GM12878 (cell line): ENCODE measurements around the gene INPP5D. TPM values are rescaled to one million over a fixed set of nuclear protein-coding genes. Genes with fewer than 3 reads are reported as not detected.

ENCODE experiments used
- ATAC-seq: fragments of 200-7000 bp; cut with Tn5 transposase; 3 replicates; pipeline ENCODE4 v1.9.1; 2020; ENCODE audit warnings: mild to moderate bottlenecking, moderate library complexity
- BruUV-seq: library from RNA; stranded (reverse); fragments of 400-500 nt; replicated peaks from 2 replicates; lab custom pipeline; 2021; lab: Mats Ljungman, UMichigan
- CTCF ChIA-PET: fragments of 300-600 bp; sonication (Branson Sonifier 250); formaldehyde crosslinking; extraction: SDS; loops from one replicate; lab custom pipeline; 2021; ENCODE audit warnings: inconsistent platforms; lab: Yijun Ruan, JAX
- POLR2A ChIA-PET: fragments of 350-600 bp; formaldehyde crosslinking; extraction: SDS; loops from one replicate; lab custom pipeline; 2021; ENCODE audit warnings: inconsistent platforms; lab: Charles Lee
- RAD21 ChIA-PET: fragments of 300-600 bp; sonication (Branson Sonifier 250); formaldehyde crosslinking; loops from one replicate; lab custom pipeline; 2023; ENCODE audit warnings: antibody characterized with exemption; ENCODE audit not compliant: unreplicated experiment; lab: Charles Lee
- SMC1A ChIA-PET: fragments of 300-600 bp; sonication (Branson Sonifier 250); formaldehyde crosslinking; loops from one replicate; lab custom pipeline; 2023; ENCODE audit not compliant: unreplicated experiment, uncharacterized antibody; lab: Charles Lee
- DNase-seq: peaks from one replicate; pipeline ENCODE4 v3.0.0-alpha.2; 2011; ENCODE audit warnings: low read depth, low spot score
- FAIRE-seq: peaks from 3 replicates; lab custom pipeline; 2011; peaks lifted over from hg19 to GRCh38; lab: Jason Lieb, UNC
- H2AFZ ChIP-seq: 2 replicates; pipeline ENCODE4 v1.6.0; 2011; ENCODE audit warnings: low read depth, low read length, control low read depth; ENCODE audit not compliant: control insufficient read depth
- H3K27ac ChIP-seq: 2 replicates; pipeline ENCODE4 v1.5.1; 2011; ENCODE audit warnings: control low read depth; ENCODE audit not compliant: control insufficient read depth, insufficient read depth
- H3K27me3 ChIP-seq, 2 experiments: replicated peaks in 1 of 2; 2 replicates each; pipeline versions ENCODE4 v1.6.0 to v1.6.1; 2011; ENCODE audit warnings: low read length in 1 of 2; ENCODE audit not compliant: control insufficient read depth in 2 of 2, insufficient read depth in 2 of 2
- H3K36me3 ChIP-seq, 2 experiments: 2 replicates each; pipeline ENCODE4 v1.5.1; 2011; ENCODE audit warnings: low read length in 1 of 2; ENCODE audit not compliant: control insufficient read depth in 2 of 2, insufficient read depth in 2 of 2
- H3K4me1 ChIP-seq: 2 replicates; pipeline ENCODE4 v1.6.1; 2011; ENCODE audit warnings: mild to moderate bottlenecking, low read length, moderate library complexity, mixed read lengths; ENCODE audit not compliant: control insufficient read depth, insufficient read depth
- H3K4me2 ChIP-seq: 2 replicates; pipeline ENCODE4 v1.6.0; 2011; ENCODE audit warnings: control low read depth; ENCODE audit not compliant: control insufficient read depth, insufficient read depth
- H3K4me3 ChIP-seq: fragments of 200-600 bp; sonication (generic); 2 replicates; pipeline ENCODE4 v1.5.1; 2016
- H3K79me2 ChIP-seq: 2 replicates; pipeline ENCODE4 v1.6.0; 2011; ENCODE audit warnings: low read length; ENCODE audit not compliant: control insufficient read depth, insufficient read depth
- H3K9ac ChIP-seq: 2 replicates; pipeline ENCODE4 v1.8.0; 2011; ENCODE audit warnings: low read length, control low read depth, mixed read lengths; ENCODE audit not compliant: control insufficient read depth, insufficient read depth
- H3K9me3 ChIP-seq: replicated peaks from 3 replicates; pipeline ENCODE4 v1.5.1; 2011; ENCODE audit warnings: mild to moderate bottlenecking, low read length; ENCODE audit not compliant: control insufficient read depth, insufficient read depth
- H4K20me1 ChIP-seq: 2 replicates; pipeline ENCODE4 v1.6.0; 2011; ENCODE audit not compliant: control insufficient read depth, insufficient read depth
- ATF7 ChIP-seq: fragments of 450-650 bp; IDR thresholded peaks from 2 replicates; pipeline ENCODE4 v1.6.1; 2016; ENCODE audit warnings: low read depth, mild to moderate bottlenecking
- BHLHE40 ChIP-seq, 2 experiments: fragments of 450-650 bp in 1 of 2; IDR thresholded peaks; 2 replicates each; pipeline ENCODE4 v1.6.1; 2011 to 2017; ENCODE audit warnings: low read depth in 2 of 2, borderline replicate concordance in 1 of 2, improper control_type of control experiment in 1 of 2, low read length in 1 of 2, mild to moderate bottlenecking in 1 of 2
- CBFB ChIP-seq: IDR thresholded peaks from 2 replicates; pipeline ENCODE4 v1.6.1; 2016; ENCODE audit warnings: antibody characterized with exemption, low read depth
- EED ChIP-seq: sonication (generic); IDR thresholded peaks from 2 replicates; pipeline ENCODE4 v1.6.1; 2016; ENCODE audit warnings: antibody characterized with exemption, low read depth
- JUNB ChIP-seq: IDR thresholded peaks from 2 replicates; pipeline ENCODE4 v1.6.1; 2016; ENCODE audit warnings: antibody characterized with exemption, mild to moderate bottlenecking
- KAT2A ChIP-seq: conservative IDR thresholded peaks from 2 replicates; pipeline ENCODE4 v1.6.1; 2011; ENCODE audit warnings: low read depth, low read length; ENCODE audit not compliant: control insufficient read depth
- NFYA ChIP-seq: IDR thresholded peaks from 2 replicates; pipeline ENCODE4 v1.6.1; 2011; ENCODE audit warnings: low read depth, mild to moderate bottlenecking, low read length, improper control_type of control experiment, borderline replicate concordance
- PAX5 ChIP-seq: IDR thresholded peaks from 2 replicates; pipeline ENCODE4 v1.6.1; 2011; ENCODE audit warnings: low read depth, low read length, borderline replicate concordance
- POU2F2 ChIP-seq: IDR thresholded peaks from 3 replicates; pipeline ENCODE4 v1.6.1; 2011; ENCODE audit warnings: low read depth, mild to moderate bottlenecking, low read length, borderline replicate concordance
- SIX5 ChIP-seq: IDR thresholded peaks from 2 replicates; pipeline ENCODE4 v1.6.1; 2011; ENCODE audit warnings: mild to moderate bottlenecking, low read depth, low read length, moderate library complexity; ENCODE audit not compliant: severe bottlenecking
- SRF ChIP-seq, 2 experiments: IDR thresholded peaks; 2 replicates each; pipeline ENCODE4 v1.6.1; 2011; ENCODE audit warnings: low read depth in 2 of 2, low read length in 2 of 2, mild to moderate bottlenecking in 1 of 2, moderate library complexity in 1 of 2
- STAT1 ChIP-seq: fragments of 450-650 bp; conservative IDR thresholded peaks from 2 replicates; pipeline ENCODE4 v1.6.1; 2014; ENCODE audit warnings: antibody characterized with exemption, mild to moderate bottlenecking
- TARDBP ChIP-seq: IDR thresholded peaks from 2 replicates; pipeline ENCODE4 v1.6.1; 2016; ENCODE audit warnings: borderline replicate concordance
- WGBS: methylation state at CpG from one replicate; pipeline ENCODE4 v1.1.6; 2016; ENCODE audit warnings: low lambda C conversion rate; ENCODE audit not compliant: insufficient replicate concordance, insufficient coverage; ENCODE audit errors: missing lambda C conversion rate; 5-methylcytosine and 5-hydroxymethylcytosine counted together
- in situ Hi-C: fragments of 300-500 bp; cut with MboI; formaldehyde crosslinking; loops from 9 replicates; pipeline ENCODE4 v1.14.3; 2018; ENCODE audit warnings: mixed read lengths
- intact Hi-C: fragments of 100-400 bp; cut with micrococcal nuclease; formaldehyde crosslinking; loops from one replicate; pipeline ENCODE4 v1.14.2; 2022; ENCODE audit not compliant: unreplicated experiment
- polyA plus RNA-seq, 11 experiments: library from polyadenylated mRNA; depleted of rRNA in 4 of 11; unstranded in 6 of 11; stranded (reverse) in 5 of 11; fragments of >200 nt; fragmentation: Nextera tagmentation in 4 of 11; fragmentation: Illumina TruSeq in 1 of 11; extraction: Ambion mirVana in 4 of 11; extraction: Trizol in 1 of 11; gene quantifications; 1 replicate in 1 of 11; 2 replicates in 10 of 11; pipeline versions ENCODE4 v1.2.1 to v1.2.3, GENCODE V29; 2011 to 2016; ENCODE audit warnings: inconsistent platforms in 2 of 11, missing spikeins in 2 of 11, low read depth in 1 of 11
- total RNA-seq, 4 experiments: library from RNA; depleted of rRNA in 3 of 4; stranded (reverse); fragments of >200 nt in 3 of 4; fragmentation: Illumina TruSeq in 1 of 4; extraction: Trizol in 1 of 4; gene quantifications; 2 replicates each; pipeline versions ENCODE4 v1.2.1 to v1.2.3, GENCODE V29; 2013 to 2021
- TF ChIP-seq, protein P1 (sequence below): IDR thresholded peaks from 2 replicates; pipeline ENCODE4 v1.6.1; 2011; ENCODE audit warnings: borderline replicate concordance, low read depth, mild to moderate bottlenecking, moderate library complexity, low read length; ENCODE audit not compliant: insufficient read depth, poor library complexity, severe bottlenecking
- TF ChIP-seq, protein P2 (sequence below): fragments of 150-350 bp; IDR thresholded peaks from 2 replicates; pipeline ENCODE4 v1.6.1; 2016; ENCODE audit warnings: low read depth, low read length

Gene INPP5D
- total and polyA plus RNA-seq, 10 of the 15 experiments (the other 5 are each of a cell fraction or from before 2014, with no cell fraction given), result 11.8 to 139 (median 88.8) TPM

DNA sequence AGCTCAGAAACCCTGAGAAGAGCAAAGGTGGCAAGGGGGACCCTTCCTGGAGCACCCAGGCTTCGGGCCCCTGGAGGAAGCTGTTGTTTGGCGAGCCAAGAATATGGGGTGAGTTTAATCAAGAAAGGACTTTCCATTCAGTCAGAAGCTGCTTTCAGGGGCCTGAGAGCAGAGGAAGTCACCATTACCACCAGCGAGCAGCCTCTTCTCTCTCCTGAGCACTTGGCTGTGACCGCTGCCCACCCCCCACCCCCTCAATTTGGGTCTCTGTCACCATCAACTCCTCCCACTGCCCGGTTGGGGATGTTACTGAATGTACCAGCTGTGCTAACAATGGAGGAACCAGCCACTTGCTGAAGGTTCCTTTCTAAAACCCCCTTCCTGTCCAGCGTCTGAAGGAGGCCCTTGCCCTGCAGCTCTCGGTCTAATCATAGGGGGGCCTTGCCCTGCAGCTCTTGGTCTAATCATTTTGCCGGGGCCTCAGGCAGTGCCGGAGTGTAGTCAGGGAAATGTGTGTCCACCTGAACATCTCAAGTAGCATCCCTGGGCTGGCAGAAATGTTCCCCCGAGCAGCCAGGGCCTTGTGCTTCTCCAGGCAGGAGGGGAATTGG is 943 bp downstream of the INPP5D start:
- 1% methylated on average over 10 of the region's 10 CpGs for WGBS
- FAIRE-seq, result no peak
- Histone ChIP-seq H4K20me1 (peaks cover 3% of the 10 kb centered on the region; the same call in 1 of the 2 replicates), H3K27me3 (no peaks in the 10 kb centered on the region), H3K9me3 (no peaks in the 10 kb centered on the region; the same call in 2 of the 3 replicates), H3K79me2 (peaks cover 63% of the 10 kb centered on the region), H2AFZ (no peak overlapping the region), H3K27ac (peak overlapping the region; percentile 93), H3K4me3 (peak overlapping the region; percentile 94), H3K9ac (peak overlapping the region; percentile 91), H3K4me1 (peaks cover 35% of the 10 kb centered on the region), H3K4me2 (peak overlapping the region; percentile 98), H3K36me3 (peaks cover 3 to 8% of the 10 kb centered on the region in 2 experiments)
- in situ Hi-C loops (no loop called here), intact Hi-C loops (loop anchor here (1.0 to 5.0 kb wide), 4 partner anchors 21 to 791 kb away; partner anchors contain the start of genes ATG16L1 and HJURP)
- SMC1A ChIA-PET, result interaction anchor here (0.6 to 13.6 kb wide), 27 partner anchors 10 to 438 kb away, joined by 3 to 351 read pairs (median 4); partner anchors contain the start of gene ATG16L1
- DNase-seq, result no peak
- POLR2A ChIA-PET, result interaction anchor here (0.5 to 9.6 kb wide), 23 partner anchors 9 to 467 kb away, joined by 3 to 271 read pairs (median 5); partner anchors contain the start of gene ATG16L1
- RAD21 ChIA-PET, result interaction anchor here (0.6 to 13.5 kb wide), 21 partner anchors 9 to 251 kb away, joined by 3 to 361 read pairs (median 4); partner anchors contain the start of gene ATG16L1
- CTCF ChIA-PET, result interaction anchor here (0.6 to 6.2 kb wide), 26 partner anchors 8 to 1305 kb away, joined by 3 to 68 read pairs (median 6); partner anchors contain the start of gene ATG16L1
- no TSS peak for BruUV-seq
- peak; percentile 26 for ATAC-seq
- TF ChIP-seq, protein P1, sequence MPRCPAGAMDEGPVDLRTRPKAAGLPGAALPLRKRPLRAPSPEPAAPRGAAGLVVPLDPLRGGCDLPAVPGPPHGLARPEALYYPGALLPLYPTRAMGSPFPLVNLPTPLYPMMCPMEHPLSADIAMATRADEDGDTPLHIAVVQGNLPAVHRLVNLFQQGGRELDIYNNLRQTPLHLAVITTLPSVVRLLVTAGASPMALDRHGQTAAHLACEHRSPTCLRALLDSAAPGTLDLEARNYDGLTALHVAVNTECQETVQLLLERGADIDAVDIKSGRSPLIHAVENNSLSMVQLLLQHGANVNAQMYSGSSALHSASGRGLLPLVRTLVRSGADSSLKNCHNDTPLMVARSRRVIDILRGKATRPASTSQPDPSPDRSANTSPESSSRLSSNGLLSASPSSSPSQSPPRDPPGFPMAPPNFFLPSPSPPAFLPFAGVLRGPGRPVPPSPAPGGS, result peak; percentile 39
- peak; percentile 63; the same call in 1 of the 2 replicates for TF ChIP-seq PAX5
- TF ChIP-seq BHLHE40 (IDR thresholded peaks at IDR 0.05; ENCODE audit: borderline replicate concordance in 1 of 2, low read depth in 2 of 2, low read length in 1 of 2), result peak; percentile 29 to 36; a peak in 3 of 4 replicates
- TF ChIP-seq POU2F2, result peak; percentile 60; the same call in 2 of the 3 replicates
- TF ChIP-seq, protein P2, sequence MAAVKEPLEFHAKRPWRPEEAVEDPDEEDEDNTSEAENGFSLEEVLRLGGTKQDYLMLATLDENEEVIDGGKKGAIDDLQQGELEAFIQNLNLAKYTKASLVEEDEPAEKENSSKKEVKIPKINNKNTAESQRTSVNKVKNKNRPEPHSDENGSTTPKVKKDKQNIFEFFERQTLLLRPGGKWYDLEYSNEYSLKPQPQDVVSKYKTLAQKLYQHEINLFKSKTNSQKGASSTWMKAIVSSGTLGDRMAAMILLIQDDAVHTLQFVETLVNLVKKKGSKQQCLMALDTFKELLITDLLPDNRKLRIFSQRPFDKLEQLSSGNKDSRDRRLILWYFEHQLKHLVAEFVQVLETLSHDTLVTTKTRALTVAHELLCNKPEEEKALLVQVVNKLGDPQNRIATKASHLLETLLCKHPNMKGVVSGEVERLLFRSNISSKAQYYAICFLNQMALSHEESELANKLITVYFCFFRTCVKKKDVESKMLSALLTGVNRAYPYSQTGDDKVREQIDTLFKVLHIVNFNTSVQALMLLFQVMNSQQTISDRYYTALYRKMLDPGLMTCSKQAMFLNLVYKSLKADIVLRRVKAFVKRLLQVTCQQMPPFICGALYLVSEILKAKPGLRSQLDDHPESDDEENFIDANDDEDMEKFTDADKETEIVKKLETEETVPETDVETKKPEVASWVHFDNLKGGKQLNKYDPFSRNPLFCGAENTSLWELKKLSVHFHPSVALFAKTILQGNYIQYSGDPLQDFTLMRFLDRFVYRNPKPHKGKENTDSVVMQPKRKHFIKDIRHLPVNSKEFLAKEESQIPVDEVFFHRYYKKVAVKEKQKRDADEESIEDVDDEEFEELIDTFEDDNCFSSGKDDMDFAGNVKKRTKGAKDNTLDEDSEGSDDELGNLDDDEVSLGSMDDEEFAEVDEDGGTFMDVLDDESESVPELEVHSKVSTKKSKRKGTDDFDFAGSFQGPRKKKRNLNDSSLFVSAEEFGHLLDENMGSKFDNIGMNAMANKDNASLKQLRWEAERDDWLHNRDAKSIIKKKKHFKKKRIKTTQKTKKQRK, result no peak
- no peak for TF ChIP-seq SIX5
- peak; percentile 68 for TF ChIP-seq ATF7
- TF ChIP-seq EED, result no peak
- peak; percentile 72 for TF ChIP-seq JUNB
- TF ChIP-seq SRF (IDR thresholded peaks at IDR 0.05; ENCODE audit: low read depth in 2 of 2, low read length in 2 of 2), result 0 out of 4 replicates have a peak, but pooled peaks of 1 of the 2 experiments have one; percentile 16
- TF ChIP-seq NFYA, result no peak
- 0 out of 2 replicates have a peak, but pooled peaks have one; percentile 28 for TF ChIP-seq CBFB
- no peak for TF ChIP-seq KAT2A
- 0 out of 2 replicates have a peak, but pooled peaks have one; percentile 14 for TF ChIP-seq TARDBP
- peak; percentile 84; the same call in 1 of the 2 replicates for TF ChIP-seq STAT1
